A549 (cell line): ENCODE data around the gene ANKRD55.
A peak's percentile ranks its signal among the peaks of the same experiment; 100 is the strongest.

Source experiments
- EHMT2 ChIP-seq: fragments of 200-600 bp; sonication (generic); IDR thresholded peaks from 2 replicates; pipeline ENCODE4 v1.6.1; 2016; ENCODE audit warnings: antibody characterized with exemption, low read depth, mild to moderate bottlenecking, moderate library complexity
- EP300 ChIP-seq, 2 experiments: fragments of >200 bp; sonication (Bioruptor Twin); formaldehyde crosslinking; IDR thresholded peaks; 2 replicates in 1 of 2; 3 replicates in 1 of 2; pipeline ENCODE4 v1.6.1; 2016 to 2017
- JUNB ChIP-seq: fragments of >200 bp; sonication (Bioruptor Twin); formaldehyde crosslinking; IDR thresholded peaks from 2 replicates; pipeline ENCODE4 v1.6.1; 2016
- MAFK ChIP-seq: fragments of 450-650 bp; IDR thresholded peaks from 2 replicates; pipeline ENCODE4 v1.6.1; 2014; ENCODE audit not compliant: partially characterized antibody
- POLR2A ChIP-seq: IDR thresholded peaks from 2 replicates; pipeline ENCODE4 v1.6.1; 2012; ENCODE audit warnings: mild to moderate bottlenecking, low read length
- RCOR1 ChIP-seq: fragments of 150-350 bp; IDR thresholded peaks from 2 replicates; pipeline ENCODE4 v1.6.1; 2014; ENCODE audit warnings: antibody characterized with exemption, low read length, low read depth
- RFX5 ChIP-seq: fragments of 450-650 bp; IDR thresholded peaks from 2 replicates; pipeline ENCODE4 v1.7.1; 2014; ENCODE audit warnings: antibody characterized with exemption, mild to moderate bottlenecking, moderate library complexity
- TFCP2L1 ChIP-seq: fragments of 250-450 bp; sonication (Bioruptor Pico); IDR thresholded peaks from 2 replicates; pipeline ENCODE4 v1.5.0; 2021; ENCODE audit warnings: mild to moderate bottlenecking
- TF ChIP-seq, protein P1 (sequence below): fragments of 250-450 bp; sonication (Bioruptor Pico); IDR thresholded peaks from 2 replicates; pipeline ENCODE4 v1.5.0; 2021; ENCODE audit warnings: mild to moderate bottlenecking, moderate library complexity, borderline replicate concordance
- TF ChIP-seq, protein P2 (sequence below): fragments of >200 bp; sonication (Bioruptor Twin); formaldehyde crosslinking; IDR thresholded peaks from 3 replicates; pipeline ENCODE4 v1.5.1; 2016
- TF ChIP-seq, protein P3 (sequence below): IDR thresholded peaks from 2 replicates; pipeline ENCODE4 v1.6.1; 2012
- TF ChIP-seq, protein P4 (sequence below): fragments of 450-650 bp; IDR thresholded peaks from 2 replicates; pipeline ENCODE4 v1.6.1; 2014; ENCODE audit warnings: antibody characterized with exemption

DNA sequence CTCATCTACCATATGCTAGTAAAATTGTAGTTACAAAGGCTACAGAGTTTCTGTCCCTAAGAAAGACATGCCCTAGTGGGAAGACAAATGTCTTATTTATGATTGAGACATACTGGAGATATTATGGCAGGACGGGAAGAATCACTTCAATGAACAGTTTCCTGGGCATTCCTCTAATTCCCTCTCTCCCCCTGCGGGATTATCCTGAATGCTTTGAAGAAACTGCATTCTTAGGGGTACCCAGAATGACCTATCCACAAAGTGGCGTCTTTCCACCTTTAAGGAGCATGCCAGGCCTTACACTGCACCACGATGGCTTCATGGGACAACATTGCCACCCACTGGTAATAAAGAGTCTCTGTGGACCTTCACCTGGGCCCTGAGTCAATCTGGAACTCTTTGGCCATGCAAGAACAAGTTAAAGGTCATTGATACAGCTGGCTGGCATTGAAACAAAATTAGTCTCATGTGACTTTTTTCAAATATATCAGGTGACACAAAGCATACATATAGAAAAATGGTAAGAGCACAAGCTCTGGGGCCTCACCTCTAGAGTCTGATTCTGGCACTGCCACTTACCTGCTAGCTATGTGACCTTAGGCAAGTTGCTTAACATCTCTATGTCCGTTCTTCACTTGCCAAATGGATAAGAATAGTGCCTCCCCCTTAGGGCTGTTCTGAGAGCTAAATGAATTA lies 32.0 kb downstream of the ANKRD55 start:
- TF ChIP-seq EP300 (IDR thresholded peaks at IDR 0.05): no peak
- TF ChIP-seq, protein P1, sequence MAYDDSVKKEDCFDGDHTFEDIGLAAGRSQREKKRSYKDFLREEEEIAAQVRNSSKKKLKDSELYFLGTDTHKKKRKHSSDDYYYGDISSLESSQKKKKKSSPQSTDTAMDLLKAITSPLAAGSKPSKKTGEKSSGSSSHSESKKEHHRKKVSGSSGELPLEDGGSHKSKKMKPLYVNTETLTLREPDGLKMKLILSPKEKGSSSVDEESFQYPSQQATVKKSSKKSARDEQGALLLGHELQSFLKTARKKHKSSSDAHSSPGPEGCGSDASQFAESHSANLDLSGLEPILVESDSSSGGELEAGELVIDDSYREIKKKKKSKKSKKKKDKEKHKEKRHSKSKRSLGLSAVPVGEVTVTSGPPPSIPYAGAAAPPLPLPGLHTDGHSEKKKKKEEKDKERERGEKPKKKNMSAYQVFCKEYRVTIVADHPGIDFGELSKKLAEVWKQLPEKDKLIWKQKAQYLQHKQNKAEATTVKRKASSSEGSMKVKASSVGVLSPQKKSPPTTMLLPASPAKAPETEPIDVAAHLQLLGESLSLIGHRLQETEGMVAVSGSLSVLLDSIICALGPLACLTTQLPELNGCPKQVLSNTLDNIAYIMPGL (CRISPR knock-in tag): no peak
- TF ChIP-seq, protein P2, sequence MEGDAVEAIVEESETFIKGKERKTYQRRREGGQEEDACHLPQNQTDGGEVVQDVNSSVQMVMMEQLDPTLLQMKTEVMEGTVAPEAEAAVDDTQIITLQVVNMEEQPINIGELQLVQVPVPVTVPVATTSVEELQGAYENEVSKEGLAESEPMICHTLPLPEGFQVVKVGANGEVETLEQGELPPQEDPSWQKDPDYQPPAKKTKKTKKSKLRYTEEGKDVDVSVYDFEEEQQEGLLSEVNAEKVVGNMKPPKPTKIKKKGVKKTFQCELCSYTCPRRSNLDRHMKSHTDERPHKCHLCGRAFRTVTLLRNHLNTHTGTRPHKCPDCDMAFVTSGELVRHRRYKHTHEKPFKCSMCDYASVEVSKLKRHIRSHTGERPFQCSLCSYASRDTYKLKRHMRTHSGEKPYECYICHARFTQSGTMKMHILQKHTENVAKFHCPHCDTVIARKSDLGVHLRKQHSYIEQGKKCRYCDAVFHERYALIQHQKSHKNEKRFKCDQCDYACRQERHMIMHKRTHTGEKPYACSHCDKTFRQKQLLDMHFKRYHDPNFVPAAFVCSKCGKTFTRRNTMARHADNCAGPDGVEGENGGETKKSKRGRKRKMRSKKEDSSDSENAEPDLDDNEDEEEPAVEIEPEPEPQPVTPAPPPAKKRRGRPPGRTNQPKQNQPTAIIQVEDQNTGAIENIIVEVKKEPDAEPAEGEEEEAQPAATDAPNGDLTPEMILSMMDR: peak; percentile 93
- TF ChIP-seq POLR2A: no peak
- no peak for TF ChIP-seq EHMT2
- TF ChIP-seq TFCP2L1 (CRISPR knock-in tag): no peak
- TF ChIP-seq MAFK: no peak
- no peak for TF ChIP-seq JUNB
- TF ChIP-seq RCOR1: no peak
- no peak for TF ChIP-seq RFX5
- TF ChIP-seq, protein P3, sequence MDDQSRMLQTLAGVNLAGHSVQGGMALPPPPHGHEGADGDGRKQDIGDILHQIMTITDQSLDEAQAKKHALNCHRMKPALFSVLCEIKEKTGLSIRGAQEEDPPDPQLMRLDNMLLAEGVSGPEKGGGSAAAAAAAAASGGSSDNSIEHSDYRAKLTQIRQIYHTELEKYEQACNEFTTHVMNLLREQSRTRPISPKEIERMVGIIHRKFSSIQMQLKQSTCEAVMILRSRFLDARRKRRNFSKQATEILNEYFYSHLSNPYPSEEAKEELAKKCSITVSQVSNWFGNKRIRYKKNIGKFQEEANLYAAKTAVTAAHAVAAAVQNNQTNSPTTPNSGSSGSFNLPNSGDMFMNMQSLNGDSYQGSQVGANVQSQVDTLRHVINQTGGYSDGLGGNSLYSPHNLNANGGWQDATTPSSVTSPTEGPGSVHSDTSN: no peak
- TF ChIP-seq, protein P4, sequence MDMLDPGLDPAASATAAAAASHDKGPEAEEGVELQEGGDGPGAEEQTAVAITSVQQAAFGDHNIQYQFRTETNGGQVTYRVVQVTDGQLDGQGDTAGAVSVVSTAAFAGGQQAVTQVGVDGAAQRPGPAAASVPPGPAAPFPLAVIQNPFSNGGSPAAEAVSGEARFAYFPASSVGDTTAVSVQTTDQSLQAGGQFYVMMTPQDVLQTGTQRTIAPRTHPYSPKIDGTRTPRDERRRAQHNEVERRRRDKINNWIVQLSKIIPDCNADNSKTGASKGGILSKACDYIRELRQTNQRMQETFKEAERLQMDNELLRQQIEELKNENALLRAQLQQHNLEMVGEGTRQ: no peak
